SU-DHL-6 (cell line): ENCODE measurements around the gene C16orf54.

Experiments
- CTCF ChIP-seq: fragments of 200-600 bp; sonication (generic); IDR thresholded peaks from one replicate; pipeline ENCODE4 v1.5.1; 2017; ENCODE audit warnings: antibody characterized with exemption, mild to moderate bottlenecking, low read length, moderate library complexity; ENCODE audit not compliant: insufficient read depth, poor library complexity, severe bottlenecking
- EZH2phosphoT487 ChIP-seq: fragments of 200-600 bp; sonication (generic), shearing (Covaris generic); conservative IDR thresholded peaks from 2 replicates; pipeline ENCODE4 v1.6.1; 2018; ENCODE audit warnings: mild to moderate bottlenecking, antibody characterized with exemption, low read length, moderate library complexity, mixed read lengths

- TF ChIP-seq CTCF (no peak), EZH2phosphoT487 (no peak)
Observed at GRCh38 chr16:29745853-29746345, at the start of gene C16orf54.
